ENCODE measurements around the gene MRAS. TPM values are rescaled to one million over a fixed set of nuclear protein-coding genes. Genes with fewer than 3 reads are reported as not detected.

MRAS gene
- total and polyA plus RNA-seq, 2 of the 4 experiments (the other 2 are of a cell fraction), result 59.3 to 60.6 TPM

DNA sequence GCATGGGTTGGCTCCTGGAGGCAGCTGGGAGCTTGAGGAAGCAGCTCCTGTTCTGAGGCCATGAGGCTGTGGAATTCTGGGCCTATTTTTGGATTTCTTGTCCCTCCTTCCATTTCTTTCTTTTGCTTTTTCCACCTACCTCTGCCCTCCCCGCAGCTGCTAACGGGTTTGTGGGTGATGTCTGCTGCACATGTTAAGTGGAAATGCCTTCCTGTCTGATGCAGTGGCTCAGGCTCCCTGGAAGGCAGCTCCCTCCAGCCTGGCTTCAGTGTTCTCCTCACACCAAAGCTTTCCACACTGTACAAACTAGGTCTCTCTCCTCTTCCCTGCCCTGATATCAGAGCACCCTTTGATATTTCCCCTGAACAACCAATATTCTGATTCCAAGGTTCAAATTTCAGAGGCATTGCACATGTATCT lies 52.3 kb downstream of the MRAS start:
- H4K91ac ChIP-seq (ENCODE audit: insufficient read depth, low read depth, low read length), result no peak overlapping the region
- no peak overlapping the region for H4K8ac ChIP-seq (ENCODE audit: low read depth in 2 of 2, low read length in 2 of 2)
- peaks cover 41% of the 10 kb centered on the region for H3K36me3 ChIP-seq (ENCODE audit: control insufficient read depth, insufficient read depth, low read length)
- no peaks in the 10 kb centered on the region for H3K27me3 ChIP-seq (ENCODE audit: control insufficient read depth, insufficient read depth, low read length)
- no peaks in the 10 kb centered on the region; the same call in 1 of the 2 replicates for H4K20me1 ChIP-seq (ENCODE audit: insufficient read depth, low read length)
- TF ChIP-seq CHD1 (IDR thresholded peaks at IDR 0.05; ENCODE audit: low read depth, low read length) (no peak), POLR2A (IDR thresholded peaks at IDR 0.05; ENCODE audit: low read depth, low read length) (no peak), SMC3 (IDR thresholded peaks at IDR 0.05; ENCODE audit: low read depth, low read length) (no peak), CEBPB (IDR thresholded peaks at IDR 0.05; ENCODE audit: low read depth, low read length) (no peak), NFE2L2 (IDR thresholded peaks at IDR 0.05; ENCODE audit: low read depth, low read length) (no peak)
- in situ Hi-C loops (cut with MboI; ENCODE audit: low sequenced_read_pairs) (no loop called here), intact Hi-C loops (cut with micrococcal nuclease) (no loop called here), dilution Hi-C loops (cut with HindIII; ENCODE audit: low sequenced_read_pairs, unreplicated experiment) (no loop called here)
- no peak overlapping the region for H3K18ac ChIP-seq (ENCODE audit: low read depth, low read length)
- DNase-seq, result no peak
- H3K9ac ChIP-seq (ENCODE audit: low read depth, low read length), result no peak overlapping the region
- no peak overlapping the region for H3K14ac ChIP-seq (replicated peaks; ENCODE audit: low read depth, low read length)
- no peak overlapping the region for H2BK20ac ChIP-seq (ENCODE audit: low read depth, low read length)
- peaks cover 5% of the 10 kb centered on the region for H3K9me1 ChIP-seq (ENCODE audit: insufficient read depth, low read length)
- no peak overlapping the region for H3K27ac ChIP-seq (ENCODE audit: insufficient read depth, low read length)
- no peak overlapping the region for H2BK15ac ChIP-seq (ENCODE audit: low read depth, low read length)
- H3K4me3 ChIP-seq (ENCODE audit: insufficient read depth, low read depth, low read length), result no peak overlapping the region
- H3K4me2 ChIP-seq (ENCODE audit: low read depth, low read length), result no peak overlapping the region
- H2AK9ac ChIP-seq (replicated peaks; ENCODE audit: low read depth, low read length, poor library complexity), result no peak overlapping the region
- H2BK120ac ChIP-seq (ENCODE audit: low read depth, low read length), result no peak overlapping the region
- H2AK5ac ChIP-seq (ENCODE audit: low read depth, low read length), result no peak overlapping the region
- no peak for ATAC-seq (ENCODE audit: low read depth)
- no peaks in the 10 kb centered on the region for H3K4me1 ChIP-seq (ENCODE audit: control insufficient read depth, insufficient read depth, low read length)
- no TSS peak for BruUV-seq (replicated peaks)
- H2BK5ac ChIP-seq (ENCODE audit: low read depth, low read length, poor library complexity, severe bottlenecking), result no peak overlapping the region
- no peaks in the 10 kb centered on the region for H3K9me3 ChIP-seq (ENCODE audit: control insufficient read depth, insufficient read depth, low read length)
- ChIA-PET CTCF (no interaction called here), POLR2A (ENCODE audit: unreplicated experiment) (no interaction called here)
- no peak overlapping the region for H2AFZ ChIP-seq (replicated peaks; ENCODE audit: low read length, poor library complexity)
- no peak overlapping the region for H3K56ac ChIP-seq (ENCODE audit: extremely low read depth, insufficient read depth, low read length)
- no peak overlapping the region for H3K23ac ChIP-seq (ENCODE audit: low read depth, low read length)
- peaks cover 0 to 11% of the 10 kb centered on the region in 2 experiments; a peak in 1 of 4 replicates for H3K79me1 ChIP-seq (ENCODE audit: low read depth in 1 of 2, low read length in 2 of 2)
- no CpG with 5 or more reads among the region's 2 CpGs for WGBS, 2 experiments (ENCODE audit: extremely low coverage in 2 of 2, insufficient read length in 1 of 2)
- H3K4ac ChIP-seq (ENCODE audit: low read depth, low read length), result no peak overlapping the region
- H4K5ac ChIP-seq (ENCODE audit: low read depth, low read length), result no peak overlapping the region
